Forelimb muscle (tissue), 1 donor: ENCODE measurements around the gene FAM221B. TPM values are rescaled to one million over a fixed set of nuclear protein-coding genes. Genes with fewer than 3 reads are reported as not detected.

Experiments used
- DNase-seq: peaks from one replicate; pipeline ENCODE4 v3.0.0-alpha.2; 2013; ENCODE audit warnings: low read depth
- polyA plus RNA-seq: library from polyadenylated mRNA; unstranded; fragments of 120-200 nt; gene quantifications from one replicate; pipeline ENCODE4 v1.2.1, GENCODE V29; 2013; ENCODE audit not compliant: insufficient read length

Gene FAM221B
- polyA plus RNA-seq, 1 donor = 0.18 TPM

- DNase-seq = no peak
Measured at GRCh38 chr9:35792024-35792813, 36.3 kb downstream of the FAM221B start.

GRCh38 chr9:35791297-35791921, 37.1 kb downstream of the FAM221B start, which contains the start of gene NPR2:
TSS of gene NPR2 (plus strand) at chr9:35791591. CDS start at chr9:35792409, 818 bp downstream.
- no peak for DNase-seq

- peak; percentile 72 for DNase-seq
Measured at GRCh38 chr9:35790385-35791296, 37.9 kb downstream of the FAM221B start.

- DNase-seq = no peak
Measured at GRCh38 chr9:35790025-35790384, 38.5 kb downstream of the FAM221B start.

GRCh38 chr9:35789541-35789940, 39.0 kb downstream of the FAM221B start:
- no peak for DNase-seq

- no peak for DNase-seq
Measured at GRCh38 chr9:35783418-35783817, 45.1 kb downstream of the FAM221B start.

- no peak for DNase-seq
Measured at GRCh38 chr9:35781066-35781465, 47.5 kb downstream of the FAM221B start.

DNA sequence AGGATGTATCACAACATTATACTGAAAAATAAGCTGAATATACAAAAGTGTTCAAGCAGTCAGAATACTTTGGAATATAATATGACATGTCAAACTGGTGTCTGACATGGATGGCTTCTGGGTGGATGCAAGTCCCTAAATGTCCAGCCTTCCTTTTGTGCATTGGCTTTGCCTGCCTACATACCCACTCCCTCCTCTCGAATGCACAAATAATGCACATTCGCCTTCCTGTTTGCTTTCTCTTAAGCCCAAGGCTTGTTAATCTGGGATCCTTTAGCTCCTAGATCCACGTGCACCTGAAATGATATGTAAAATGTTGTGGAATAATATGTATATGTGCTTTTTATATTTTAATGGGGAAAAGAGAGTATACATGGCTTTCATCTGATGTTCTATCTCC, 50.0 kb downstream of the FAM221B start:
- no peak for DNase-seq

GRCh38 chr9:35776018-35776417, 52.5 kb downstream of the FAM221B start:
- DNase-seq = no peak

DNA sequence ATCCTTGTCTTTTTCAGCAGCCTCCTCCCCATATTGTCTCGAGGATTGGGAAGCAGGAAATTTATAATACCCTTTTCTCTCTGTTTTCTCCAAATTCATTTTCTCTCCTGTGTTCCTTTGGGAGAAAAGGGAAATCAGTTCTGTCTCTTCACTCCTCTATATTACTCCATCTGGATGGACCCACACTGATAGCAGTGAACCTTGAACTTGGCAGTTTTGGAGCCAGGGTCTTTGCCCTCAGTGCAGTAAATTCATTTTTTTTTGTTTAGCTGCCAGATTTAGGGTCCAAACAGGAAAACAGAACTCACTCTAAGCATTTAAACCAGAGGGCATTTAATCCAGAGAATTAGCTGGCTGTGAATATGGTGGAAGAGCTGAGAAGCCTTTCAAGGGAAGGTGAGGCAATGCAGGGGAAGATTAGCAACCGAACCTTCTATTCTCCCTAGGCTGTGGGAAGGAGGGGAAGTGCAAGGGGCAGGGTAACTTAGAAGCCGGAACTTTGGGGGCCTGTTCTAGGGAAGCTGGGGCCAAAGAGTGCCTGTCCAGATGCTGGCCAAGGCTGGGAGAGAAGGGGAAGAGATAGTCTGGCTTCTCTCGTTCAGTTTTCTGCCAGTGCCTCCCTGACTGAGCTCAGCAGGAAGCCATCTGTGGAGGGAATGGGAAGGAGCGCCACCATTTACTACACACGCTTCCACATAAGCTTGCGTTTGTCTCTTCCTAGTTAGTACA, 53.5 kb downstream of the FAM221B start:
- DNase-seq = no peak

DNA sequence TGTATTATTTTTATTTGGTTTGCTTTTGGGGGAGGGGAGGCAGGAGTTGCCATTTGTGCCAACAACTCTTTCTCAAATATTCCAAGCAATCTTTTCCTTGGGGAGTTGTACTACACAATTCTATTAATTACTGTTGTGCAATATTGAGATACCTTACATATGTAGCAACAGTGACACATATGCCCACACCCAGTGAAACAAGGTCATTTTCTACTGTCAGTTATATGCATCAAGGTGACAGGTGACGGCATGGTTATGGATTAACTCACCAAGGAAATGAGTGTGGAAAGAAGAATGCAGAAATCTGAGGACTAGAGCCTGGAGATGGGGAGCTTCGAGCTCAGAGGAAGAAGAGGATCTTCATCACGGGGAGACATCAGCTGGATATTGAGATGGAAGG, 56.6 kb downstream of the FAM221B start:
- no peak for DNase-seq

- DNase-seq = no peak
Measured at GRCh38 chr9:35771534-35771933, 57.0 kb downstream of the FAM221B start.

- no peak for DNase-seq
Measured at GRCh38 chr9:35771075-35771433, 57.5 kb downstream of the FAM221B start.

GRCh38 chr9:35769763-35770162, 58.8 kb downstream of the FAM221B start:
- no peak for DNase-seq

GRCh38 chr9:35767458-35767857, 61.1 kb downstream of the FAM221B start:
- DNase-seq = no peak

DNA sequence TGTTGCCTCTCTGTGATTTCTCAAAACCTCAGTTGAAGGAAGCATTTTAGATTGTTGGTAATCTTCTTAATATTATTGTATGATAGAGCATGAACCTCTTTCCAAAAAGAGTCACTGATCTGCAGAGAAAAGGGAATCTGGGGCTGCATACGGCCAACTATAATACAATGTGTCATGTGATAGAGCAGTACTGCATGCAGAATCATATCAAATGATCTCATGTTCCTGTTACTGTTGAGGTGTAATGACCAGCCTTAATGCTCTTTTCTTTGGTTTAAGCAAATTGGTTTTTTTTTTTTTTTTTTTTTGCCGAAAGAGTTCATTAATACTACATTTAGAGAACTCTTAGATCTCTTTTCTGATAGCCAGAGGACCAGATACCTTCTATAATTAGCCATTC, 61.5 kb downstream of the FAM221B start:
- no peak for DNase-seq

Other genes with a start within 250 kb of the FAM221B start
- gene TESK1, start 223.5 kb downstream of the FAM221B start, polyA plus RNA-seq = 42.2 TPM
- gene CD72, start 210.3 kb downstream of the FAM221B start, polyA plus RNA-seq = 2.6 TPM
- gene SIT1, start 177.8 kb downstream of the FAM221B start, polyA plus RNA-seq = not detected
- not detected for gene RMRP, start 170.7 kb downstream of the FAM221B start, polyA plus RNA-seq
- 22.1 TPM for gene CCDC107, start 170.4 kb downstream of the FAM221B start, polyA plus RNA-seq
- gene ARHGEF39, start 163.5 kb downstream of the FAM221B start, polyA plus RNA-seq = 5.6 TPM
- gene CA9, start 154.8 kb downstream of the FAM221B start, polyA plus RNA-seq = 0.87 TPM
- gene TPM2, start 138.8 kb downstream of the FAM221B start, polyA plus RNA-seq = 8,819 TPM
- 87.7 TPM for gene TLN1, start 96.5 kb downstream of the FAM221B start, polyA plus RNA-seq
- gene CREB3, start 96.1 kb downstream of the FAM221B start, polyA plus RNA-seq = 23.5 TPM
- 70.2 TPM for gene GBA2, start 79.5 kb downstream of the FAM221B start, polyA plus RNA-seq
- 17.9 TPM for gene RGP1, start 79.4 kb downstream of the FAM221B start, polyA plus RNA-seq
- gene MSMP, start 74.5 kb downstream of the FAM221B start, polyA plus RNA-seq = 0.77 TPM
- gene NPR2, start 37.1 kb downstream of the FAM221B start, polyA plus RNA-seq = 22.4 TPM
- 2.3 TPM for gene SPAG8, start 16.5 kb downstream of the FAM221B start, polyA plus RNA-seq
- 30.7 TPM for gene HINT2, start 13.7 kb downstream of the FAM221B start, polyA plus RNA-seq
- 20.3 TPM for gene TMEM8B, start 496 bp upstream of the FAM221B start, polyA plus RNA-seq
- 0.10 TPM for gene OR13J1, start 41.7 kb upstream of the FAM221B start, polyA plus RNA-seq
- 2.1 TPM for gene HRCT1, start 77.5 kb upstream of the FAM221B start, polyA plus RNA-seq
- 2.2 TPM for gene SPAAR, start 80.8 kb upstream of the FAM221B start, polyA plus RNA-seq
- 0.23 TPM for gene OR2S2, start 129.4 kb upstream of the FAM221B start, polyA plus RNA-seq
- gene RECK, start 208.2 kb upstream of the FAM221B start, polyA plus RNA-seq = 20.7 TPM